Stimulated activated naive CD8-positive, alpha-beta T cell treated with anti-CD3 and anti-CD28 coated beads, Interleukin-15, Interleukin-2, amounts not matched to agents 100 ng/mL and 50 ng/mL, for 24 hours (primary cell): ENCODE measurements around the gene MYEOV.
A peak's percentile ranks its signal among the peaks of the same experiment; 100 is the strongest.

Experiments
- H3K27ac Mint-ChIP-seq: one replicate; pipeline ENCODE4 v1.8.0; 2021; ENCODE audit warnings: mild to moderate bottlenecking, mixed read lengths
- H3K27me3 Mint-ChIP-seq: one replicate; pipeline ENCODE4 v1.8.0; 2021; ENCODE audit warnings: mixed read lengths
- H3K36me3 Mint-ChIP-seq: one replicate; pipeline ENCODE4 v1.8.0; 2021; ENCODE audit warnings: low read depth, mixed read lengths
- H3K4me1 Mint-ChIP-seq: one replicate; pipeline ENCODE4 v1.8.0; 2021; ENCODE audit warnings: low read depth, mixed read lengths
- H3K4me3 Mint-ChIP-seq: one replicate; pipeline ENCODE4 v1.8.0; 2021; ENCODE audit warnings: mild to moderate bottlenecking, mixed read lengths
- H3K9me3 Mint-ChIP-seq: one replicate; pipeline ENCODE4 v1.8.0; 2021; ENCODE audit warnings: mixed read lengths

MYEOV gene

DNA sequence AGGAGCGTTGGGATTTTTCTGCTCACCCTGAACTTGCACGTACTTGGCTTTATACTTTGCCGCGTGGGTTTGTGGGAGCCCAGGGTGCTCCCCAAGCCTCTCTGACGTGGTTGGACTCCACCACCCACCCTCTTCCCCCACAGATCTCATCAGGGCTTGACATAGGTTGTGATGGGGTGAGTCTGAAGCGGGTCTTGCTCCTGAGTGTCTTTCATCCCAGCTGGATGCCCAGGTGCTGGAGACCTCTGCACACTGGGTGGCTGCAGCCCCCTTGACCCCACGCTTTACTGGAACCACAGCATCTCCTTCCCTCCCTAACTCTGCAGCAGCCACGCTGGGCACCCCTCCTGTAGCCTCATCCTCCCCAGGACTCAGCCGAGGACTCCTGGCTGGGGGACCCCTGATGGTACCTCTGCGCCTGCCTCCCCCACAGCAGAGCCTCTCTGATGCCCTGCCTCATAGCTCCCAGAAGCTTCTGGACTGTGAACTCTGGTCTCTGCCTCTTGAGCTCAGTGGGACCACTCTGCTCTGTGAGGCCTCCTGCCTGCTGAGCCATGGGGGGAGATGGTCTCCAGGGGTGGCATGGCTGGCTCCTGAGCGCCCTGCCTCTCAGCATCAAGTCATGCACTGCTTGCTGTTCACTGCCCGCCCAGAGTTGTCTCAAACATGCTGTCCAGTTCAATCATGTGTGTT lies 45.2 kb downstream of the MYEOV start:
- Mint-ChIP-seq H3K27me3 (no peaks in the 10 kb centered on the region), H3K36me3 (peaks cover 5% of the 10 kb centered on the region), H3K27ac (peak overlapping the region; percentile 75), H3K9me3 (peaks cover 12% of the 10 kb centered on the region), H3K4me3 (peak overlapping the region; percentile 54), H3K4me1 (peaks cover 46% of the 10 kb centered on the region)

DNA sequence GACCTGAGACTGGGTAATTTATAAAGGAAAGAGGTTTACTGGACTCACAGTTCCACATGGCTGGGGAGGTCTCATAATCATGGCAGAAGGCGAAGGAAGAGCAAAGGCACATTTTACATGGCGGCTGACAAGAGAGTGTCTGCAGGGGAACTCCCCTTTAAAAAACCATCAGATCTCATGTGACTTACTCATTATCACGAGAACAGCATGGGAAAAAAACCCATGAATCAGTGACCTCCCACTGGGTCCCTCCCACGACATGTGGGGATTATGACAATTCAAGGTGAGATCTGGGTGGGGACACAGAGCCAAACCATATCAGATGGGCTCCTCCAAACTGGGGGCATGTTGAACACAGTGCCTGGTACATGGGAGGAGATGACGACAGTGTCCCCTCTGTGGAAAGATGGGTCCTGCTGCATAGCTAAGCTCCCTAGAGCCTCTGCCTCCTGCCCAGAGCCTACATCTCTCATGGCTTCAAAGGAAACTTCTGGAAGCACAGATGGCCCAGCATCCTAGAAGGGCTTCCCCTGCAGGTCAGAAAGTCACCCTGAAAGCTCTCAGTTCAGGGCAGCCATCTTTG lies 46.1 kb downstream of the MYEOV start:
- H3K4me1 Mint-ChIP-seq: peaks cover 46% of the 10 kb centered on the region
- peaks cover 12% of the 10 kb centered on the region for H3K9me3 Mint-ChIP-seq

DNA sequence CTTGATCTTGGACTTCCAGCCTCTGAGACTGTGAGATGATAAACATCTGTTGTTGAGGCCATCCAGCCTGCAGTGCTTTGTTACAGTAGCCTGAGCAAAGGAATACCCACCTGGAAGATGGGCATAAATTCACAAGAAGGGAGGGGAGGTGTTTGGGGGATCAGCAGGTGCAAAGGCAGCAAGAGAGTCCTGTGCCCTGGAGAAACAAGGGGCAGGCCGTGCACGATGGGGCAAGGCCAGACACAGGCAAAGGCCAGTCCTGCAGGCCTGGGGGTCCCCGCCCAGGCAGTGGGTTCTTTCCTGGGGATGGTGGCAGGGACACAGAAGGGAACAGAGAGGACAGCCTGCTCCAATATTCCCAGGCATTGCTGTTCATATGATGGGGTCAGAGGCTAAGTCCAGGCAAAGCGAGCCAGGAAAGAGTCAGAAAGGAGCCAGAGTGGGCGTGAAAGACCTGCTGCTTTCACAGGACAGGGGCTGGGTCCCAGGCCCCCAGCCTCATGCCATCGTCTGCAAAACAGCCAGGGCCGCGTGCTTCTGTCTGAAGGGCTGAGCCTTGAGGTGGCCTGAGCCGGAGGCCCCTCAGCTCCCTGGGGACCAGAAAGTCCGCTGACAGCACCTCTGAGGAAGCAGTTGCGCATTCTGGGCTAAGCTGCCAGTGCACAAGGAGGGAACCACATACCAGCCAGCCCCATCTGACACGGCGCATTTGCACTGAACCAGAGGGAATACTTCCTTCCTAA lies 48.8 kb downstream of the MYEOV start:
- Mint-ChIP-seq H3K27ac (no peak overlapping the region), H3K4me3 (no peak overlapping the region), H3K4me1 (peaks cover 23% of the 10 kb centered on the region), H3K36me3 (peaks cover 5% of the 10 kb centered on the region), H3K9me3 (peaks cover 12% of the 10 kb centered on the region), H3K27me3 (no peaks in the 10 kb centered on the region)

More for the DNA sequence above, 46.1 kb downstream of the MYEOV start:
- H3K36me3 Mint-ChIP-seq: peaks cover 5% of the 10 kb centered on the region
- no peak overlapping the region for H3K4me3 Mint-ChIP-seq
- no peak overlapping the region for H3K27ac Mint-ChIP-seq
- no peaks in the 10 kb centered on the region for H3K27me3 Mint-ChIP-seq

DNA sequence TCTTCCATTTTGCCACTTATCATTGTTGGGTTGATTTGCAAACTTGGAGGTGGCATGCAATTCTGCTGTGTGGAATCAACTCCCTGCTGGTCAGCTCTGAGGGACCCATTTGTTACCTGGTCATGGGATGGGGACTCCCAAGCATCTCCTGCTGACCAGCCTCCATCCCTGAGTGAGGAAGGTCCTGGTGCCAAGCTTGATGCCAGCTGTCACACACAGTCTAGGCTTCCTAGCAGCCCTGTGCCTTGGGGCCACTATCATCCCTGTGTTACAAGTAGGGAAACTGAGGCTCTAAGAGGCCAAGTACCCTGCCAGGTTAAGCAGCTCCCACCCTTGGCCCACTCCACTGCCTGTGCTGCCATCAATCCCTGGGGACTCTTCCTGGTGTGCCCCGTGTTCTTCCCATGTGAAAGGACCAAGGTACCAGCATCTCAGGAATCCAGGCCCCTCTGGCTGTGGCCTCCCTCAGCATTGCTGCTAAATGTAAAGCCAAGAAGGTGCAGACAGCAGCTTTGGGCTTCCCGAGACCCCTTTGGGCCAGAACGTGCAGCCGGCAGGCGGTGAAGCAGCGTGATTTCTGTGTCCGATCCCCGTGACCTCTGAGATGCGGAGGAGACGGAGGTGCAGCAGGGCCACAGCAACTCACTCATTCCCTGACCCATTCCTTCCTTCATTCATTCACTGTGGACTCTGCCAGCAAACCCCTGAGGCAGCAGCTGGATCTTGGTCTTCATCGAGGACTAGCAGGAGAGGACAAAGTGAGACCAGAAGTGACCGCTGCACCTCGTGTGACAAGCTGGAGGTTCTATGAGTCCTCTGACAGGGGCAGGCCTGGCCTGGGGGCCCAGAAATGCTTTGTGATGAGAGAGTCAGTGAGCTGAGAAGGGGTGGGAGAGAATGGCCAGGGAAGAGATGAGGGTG lies 49.7 kb downstream of the MYEOV start:
- Mint-ChIP-seq H3K4me1 (peaks cover 16% of the 10 kb centered on the region), H3K36me3 (peaks cover 4% of the 10 kb centered on the region), H3K4me3 (no peak overlapping the region), H3K27ac (no peak overlapping the region), H3K27me3 (no peaks in the 10 kb centered on the region), H3K9me3 (peaks cover 14% of the 10 kb centered on the region)

DNA sequence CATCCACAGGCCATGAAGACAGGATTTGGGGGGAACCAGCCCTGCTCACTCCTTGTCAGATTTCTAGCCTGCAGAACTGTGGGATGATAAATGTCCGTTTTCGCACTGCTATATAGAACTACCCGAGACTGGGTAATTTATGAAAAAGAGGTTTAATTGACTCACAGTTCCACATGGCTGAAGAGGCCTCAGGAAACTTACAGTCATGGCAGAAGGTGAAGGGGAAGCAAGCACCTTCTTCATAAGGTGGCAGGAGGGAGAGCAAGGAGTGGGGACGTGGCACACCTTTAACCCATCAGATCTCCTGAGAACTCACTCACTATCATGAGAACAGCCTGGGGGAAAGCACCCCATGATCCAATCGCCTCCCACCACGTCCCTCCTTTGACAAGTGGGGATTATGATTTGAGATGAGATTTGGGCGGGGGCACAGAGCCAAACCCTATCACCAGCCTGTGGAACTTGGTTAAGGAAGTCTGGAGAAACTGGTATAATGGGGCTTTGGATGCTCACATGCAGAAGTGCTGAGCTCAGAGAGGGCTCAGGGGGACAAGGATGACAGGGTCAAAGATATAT lies 50.7 kb downstream of the MYEOV start:
- Mint-ChIP-seq H3K4me1 (peaks cover 6% of the 10 kb centered on the region), H3K4me3 (no peak overlapping the region), H3K27me3 (no peaks in the 10 kb centered on the region), H3K9me3 (peaks cover 8% of the 10 kb centered on the region), H3K36me3 (no peaks in the 10 kb centered on the region), H3K27ac (no peak overlapping the region)
